K562 (cell line): ENCODE measurements around the gene SERTM2. TPM values are rescaled to one million over a fixed set of nuclear protein-coding genes. Genes with fewer than 3 reads are reported as not detected.

ENCODE experiments used
- ATAC-seq: fragments of 200-7000 bp; cut with Tn5 transposase; 3 replicates; pipeline ENCODE4 v1.9.1; 2020; ENCODE audit warnings: moderate library complexity
- BruUV-seq: library from RNA; stranded (reverse); fragments of 400-500 nt; replicated peaks from 2 replicates; lab custom pipeline; 2021; lab: Mats Ljungman, UMichigan
- CTCF ChIA-PET: fragments of 300-600 bp; formaldehyde crosslinking; extraction: SDS; loops from one replicate; lab custom pipeline; 2021; ENCODE audit warnings: low intra/inter-chr PET ratio; lab: Yijun Ruan, JAX
- POLR2A ChIA-PET: fragments of 300-600, 350-650 bp; sonication (Branson Sonifier 250); formaldehyde crosslinking; extraction: SDS; loops from one replicate; lab custom pipeline; 2021; ENCODE audit warnings: antibody characterized with exemption, inconsistent platforms; lab: Yijun Ruan, JAX
- DNase-seq, 4 experiments: peaks; one replicate each; pipeline versions ENCODE4 v3.0.0 to v3.0.0-alpha.2; 2011 to 2018; ENCODE audit warnings: low spot score in 3 of 4, mixed read lengths in 3 of 4; ENCODE audit errors: extremely low read depth in 1 of 4
- FAIRE-seq: peaks from 2 replicates; lab custom pipeline; 2011; peaks lifted over from hg19 to GRCh38; lab: Jason Lieb, UNC
- H2AFZ ChIP-seq: 2 replicates; pipeline ENCODE4 v1.6.0; 2011; ENCODE audit warnings: low read depth, low read length, control low read depth, inconsistent platforms
- H3K27ac ChIP-seq: fragments of 200-600 bp; 3 replicates; pipeline ENCODE4 v1.8.0; 2011; ENCODE audit warnings: low read depth, mild to moderate bottlenecking, control low read depth, inconsistent platforms, low read length, moderate library complexity, mixed read lengths; ENCODE audit errors: extremely low read depth
- H3K27me3 ChIP-seq, 2 experiments: fragments of 300-600 bp in 1 of 2; 2 replicates in 1 of 2; 3 replicates in 1 of 2; pipeline versions ENCODE4 v1.6.0 to v1.8.0; 2011; ENCODE audit warnings: inconsistent platforms in 2 of 2, low read length in 2 of 2, mild to moderate bottlenecking in 1 of 2, mixed read lengths in 1 of 2, moderate library complexity in 1 of 2; ENCODE audit not compliant: control insufficient read depth in 2 of 2, insufficient read depth in 2 of 2
- H3K36me3 ChIP-seq: fragments of 300-600 bp; 3 replicates; pipeline ENCODE4 v1.8.0; 2011; ENCODE audit warnings: mild to moderate bottlenecking, low read length, inconsistent platforms; ENCODE audit not compliant: control insufficient read depth, insufficient read depth
- H3K4me1 ChIP-seq, 2 experiments: fragments of 200-600 bp in 1 of 2; replicated peaks in 1 of 2; 2 replicates in 1 of 2; 3 replicates in 1 of 2; pipeline versions ENCODE4 v1.5.1 to v1.8.0; 2011; ENCODE audit warnings: inconsistent platforms in 2 of 2, low read length in 2 of 2, mild to moderate bottlenecking in 1 of 2, mixed read lengths in 1 of 2, moderate library complexity in 1 of 2; ENCODE audit not compliant: control insufficient read depth in 2 of 2, insufficient read depth in 2 of 2
- H3K4me2 ChIP-seq: 2 replicates; pipeline ENCODE4 v1.6.1; 2011; ENCODE audit warnings: low read length, control low read depth, inconsistent platforms, mixed read lengths; ENCODE audit not compliant: insufficient read depth
- H3K4me3 ChIP-seq: fragments of 200-600 bp; sonication (generic), shearing (Covaris generic); 2 replicates; pipeline ENCODE4 v1.5.1; 2016; ENCODE audit warnings: control low read depth, inconsistent platforms
- H3K79me2 ChIP-seq: fragments of 200-600 bp; 3 replicates; pipeline ENCODE4 v1.8.0; 2011; ENCODE audit warnings: low read length, inconsistent platforms; ENCODE audit not compliant: control insufficient read depth, insufficient read depth
- H3K9ac ChIP-seq, 2 experiments: 2 replicates each; pipeline versions ENCODE4 v1.6.0 to v1.6.1; 2011; ENCODE audit warnings: low read depth in 2 of 2, low read length in 2 of 2, control low read depth in 1 of 2, inconsistent platforms in 1 of 2, mild to moderate bottlenecking in 1 of 2, mixed read lengths in 1 of 2; ENCODE audit not compliant: insufficient read depth in 1 of 2
- H3K9me1 ChIP-seq: one replicate; pipeline ENCODE4 v1.6.0; 2011; ENCODE audit warnings: inconsistent platforms, mild to moderate bottlenecking, low read length, moderate library complexity; ENCODE audit not compliant: control insufficient read depth, insufficient read depth
- H3K9me3 ChIP-seq: replicated peaks from 2 replicates; pipeline ENCODE4 v1.5.1; 2011; ENCODE audit warnings: low read depth, low read length, inconsistent platforms; ENCODE audit not compliant: control insufficient read depth, insufficient read depth
- H4K20me1 ChIP-seq: replicated peaks from 2 replicates; pipeline ENCODE4 v1.6.1; 2011; ENCODE audit warnings: low read length, inconsistent platforms, mixed read lengths; ENCODE audit not compliant: control insufficient read depth, insufficient read depth
- MTA2 ChIP-seq: fragments of 450-650 bp; IDR thresholded peaks from 2 replicates; pipeline ENCODE4 v1.6.1; 2016; ENCODE audit warnings: low read depth
- PTTG1 ChIP-seq: fragments of 450-650 bp; IDR thresholded peaks from 2 replicates; pipeline ENCODE4 v1.6.1; 2016; ENCODE audit warnings: low read depth, mild to moderate bottlenecking, missing genetic modification characterization, missing compliant biosample characterization
- SMARCE1 ChIP-seq: fragments of 450-650 bp; IDR thresholded peaks from 2 replicates; pipeline ENCODE4 v1.7.1; 2016; ENCODE audit warnings: mild to moderate bottlenecking
- YY1 ChIP-seq, 3 experiments: IDR thresholded peaks; 2 replicates each; pipeline ENCODE4 v1.6.1; 2011; ENCODE audit warnings: low read length in 2 of 3, mild to moderate bottlenecking in 2 of 3, moderate library complexity in 2 of 3, borderline replicate concordance in 1 of 3, control low read depth in 1 of 3, low read depth in 1 of 3; ENCODE audit not compliant: insufficient read depth in 3 of 3, insufficient replicate concordance in 2 of 3, control insufficient read depth in 1 of 3, insufficient read length in 1 of 3; ENCODE audit errors: extremely low read depth in 1 of 3
- ZNF12 ChIP-seq: sonication (generic); formaldehyde crosslinking; IDR thresholded peaks from 2 replicates; pipeline ENCODE4 v1.4.0; 2020; ENCODE audit warnings: mild to moderate bottlenecking, missing genetic modification reagents
- WGBS: fragments of 100-300 bp; shearing (Covaris generic); methylation state at CpG from one replicate; pipeline ENCODE4 v1.1.6; 2016; ENCODE audit warnings: low coverage, mixed read lengths; ENCODE audit not compliant: insufficient coverage; ENCODE audit errors: missing lambda C conversion rate; 5-methylcytosine and 5-hydroxymethylcytosine counted together
- in situ Hi-C: fragments of 300-500 bp; cut with MboI; formaldehyde crosslinking; loops from 4 replicates; pipeline ENCODE4 v1.15.0; 2018; ENCODE audit warnings: inconsistent platforms, mixed read lengths
- intact Hi-C: fragments of 100-400 bp; cut with micrococcal nuclease; formaldehyde crosslinking; loops from 2 replicates; pipeline ENCODE4 v1.14.2; 2022
- polyA plus RNA-seq, 8 experiments: library from polyadenylated mRNA; depleted of rRNA in 4 of 8; stranded (reverse) in 5 of 8; unstranded in 3 of 8; fragments of >200 nt; fragmentation: Nextera tagmentation in 2 of 8; fragmentation: Illumina TruSeq in 1 of 8; extraction: Ambion mirVana in 2 of 8; extraction: Trizol in 1 of 8; gene quantifications; 2 replicates each; pipeline versions ENCODE4 v1.2.1 to v1.2.3, GENCODE V29; 2011 to 2014; ENCODE audit warnings: inconsistent platforms in 1 of 8, missing spikeins in 1 of 8
- total RNA-seq, 7 experiments: library from RNA; depleted of rRNA in 6 of 7; stranded (reverse); fragments of >200 nt in 6 of 7; fragmentation: Illumina TruSeq in 2 of 7; extraction: Trizol in 2 of 7; gene quantifications; 2 replicates each; pipeline versions ENCODE4 v1.2.1 to v1.2.3, GENCODE V29; 2011 to 2021; ENCODE audit warnings: low replicate concordance in 1 of 7
- TF ChIP-seq, protein P1 (sequence below), 2 experiments: fragments of 200-800 bp in 1 of 2; sonication (Bioruptor generic) in 1 of 2; sonication (generic) in 1 of 2; formaldehyde crosslinking in 1 of 2; IDR thresholded peaks in 1 of 2; conservative IDR thresholded peaks in 1 of 2; 2 replicates each; pipeline versions ENCODE4 v1.5.0 to v1.6.1; 2016 to 2020; ENCODE audit warnings: missing compliant biosample characterization in 1 of 2, missing genetic modification characterization in 1 of 2, missing genetic modification reagents in 1 of 2

The SERTM2 gene
- total and polyA plus RNA-seq, 9 of the 15 experiments (the other 6 are each of a cell fraction or from before 2014, with no cell fraction given), result 0.01 to 0.35 (median 0.04) TPM; not detected in 4

DNA sequence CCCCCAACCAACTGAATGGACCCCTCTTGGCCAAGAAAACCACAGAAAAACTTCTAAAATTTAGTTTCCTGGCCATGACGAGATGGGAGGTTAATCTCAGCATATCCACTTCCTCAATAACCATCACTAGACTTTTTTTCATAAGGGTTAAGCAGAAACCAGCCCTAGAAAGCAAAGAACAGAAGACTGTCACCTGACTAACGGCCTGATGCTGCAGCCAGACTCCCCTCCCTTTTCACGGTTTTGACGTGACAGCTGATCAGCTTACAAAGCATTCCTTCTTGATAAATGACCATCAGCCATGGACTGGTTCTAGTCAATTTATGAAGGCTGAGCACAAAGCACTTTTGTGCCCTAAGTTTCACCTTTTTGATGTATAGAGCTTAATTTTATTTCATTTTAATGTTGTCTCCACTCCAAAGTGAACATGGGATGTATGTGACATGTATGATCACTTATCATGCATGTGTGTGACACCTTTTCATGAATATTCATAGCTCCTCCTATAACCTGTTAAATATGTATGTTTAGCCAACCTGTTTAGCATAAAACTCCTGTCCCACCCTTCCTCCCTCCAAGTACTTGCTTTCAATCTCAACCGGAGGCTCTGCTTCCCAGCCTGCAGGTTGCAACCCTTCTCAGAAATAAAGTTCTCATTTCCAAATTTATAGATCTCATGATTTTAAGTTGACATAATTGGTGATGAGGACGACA, 56.3 kb downstream of the SERTM2 start:
- H3K27ac ChIP-seq, result no peak overlapping the region
- H3K27me3 ChIP-seq, result no peaks in the 10 kb centered on the region
- ChIA-PET CTCF (no interaction called here), POLR2A (no interaction called here)
- no peak overlapping the region for H3K9ac ChIP-seq
- BruUV-seq, result no TSS peak
- 0% methylated on average over 5 of the region's 6 CpGs for WGBS
- H3K36me3 ChIP-seq, result no peaks in the 10 kb centered on the region
- no peaks in the 10 kb centered on the region for H4K20me1 ChIP-seq
- ATAC-seq (no peak), FAIRE-seq (no peak), DNase-seq (no peak)
- no peaks in the 10 kb centered on the region for H3K9me1 ChIP-seq
- no peak overlapping the region for H2AFZ ChIP-seq
- intact Hi-C loops, result no loop called here
- no peaks in the 10 kb centered on the region for H3K4me1 ChIP-seq
- in situ Hi-C loops, result no loop called here
- H3K79me2 ChIP-seq, result no peaks in the 10 kb centered on the region
- H3K9me3 ChIP-seq, result no peaks in the 10 kb centered on the region
- H3K4me3 ChIP-seq, result no peak overlapping the region
- TF ChIP-seq MTA2 (no peak), SMARCE1 (no peak), YY1 (IDR thresholded peaks at IDR 0.05; ENCODE audit: borderline replicate concordance in 1 of 3, control insufficient read depth in 1 of 3, extremely low read depth in 1 of 3, insufficient read depth in 3 of 3, insufficient read length in 1 of 3, insufficient replicate concordance in 2 of 3, low read depth in 1 of 3, low read length in 2 of 3) (no peak), ZNF12 (CRISPR knock-in tag) (no peak), PTTG1 (tag) (no peak)
- TF ChIP-seq, protein P1, sequence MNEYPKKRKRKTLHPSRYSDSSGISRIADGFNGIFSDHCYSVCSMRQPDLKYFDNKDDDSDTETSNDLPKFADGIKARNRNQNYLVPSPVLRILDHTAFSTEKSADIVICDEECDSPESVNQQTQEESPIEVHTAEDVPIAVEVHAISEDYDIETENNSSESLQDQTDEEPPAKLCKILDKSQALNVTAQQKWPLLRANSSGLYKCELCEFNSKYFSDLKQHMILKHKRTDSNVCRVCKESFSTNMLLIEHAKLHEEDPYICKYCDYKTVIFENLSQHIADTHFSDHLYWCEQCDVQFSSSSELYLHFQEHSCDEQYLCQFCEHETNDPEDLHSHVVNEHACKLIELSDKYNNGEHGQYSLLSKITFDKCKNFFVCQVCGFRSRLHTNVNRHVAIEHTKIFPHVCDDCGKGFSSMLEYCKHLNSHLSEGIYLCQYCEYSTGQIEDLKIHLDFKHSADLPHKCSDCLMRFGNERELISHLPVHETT (CRISPR knock-in tag; conservative IDR thresholded peaks at IDR 0.05 in 1 of 2, IDR thresholded peaks at IDR 0.05 in 1 of 2), result no peak
- no peak overlapping the region for H3K4me2 ChIP-seq
